H54 (cell line): ENCODE results near the gene PRR5L.
A peak's percentile ranks its signal among the peaks of the same experiment; 100 is the strongest.

ENCODE experiments used
- DNase-seq: peaks from one replicate; pipeline ENCODE4 v3.0.0; 2011; ENCODE audit warnings: low spot score, mixed read lengths; ENCODE audit not compliant: insufficient read length
- FAIRE-seq: peaks from 3 replicates; lab custom pipeline; 2011; peaks lifted over from hg19 to GRCh38; lab: Jason Lieb, UNC
- POLR2A ChIP-seq: IDR thresholded peaks from 2 replicates; pipeline ENCODE4 v1.6.1; 2011; ENCODE audit warnings: low read depth, mild to moderate bottlenecking, low read length

Gene PRR5L

GRCh38 chr11:36377759-36378564 lies 81.9 kb downstream of the PRR5L start:
- no peak for TF ChIP-seq POLR2A
- FAIRE-seq (no peak), DNase-seq (no peak)

GRCh38 chr11:36379653-36380052 lies 83.6 kb downstream of the PRR5L start:
- no peak for DNase-seq
- no peak for FAIRE-seq
- TF ChIP-seq POLR2A: no peak

- FAIRE-seq: no peak
- no peak for DNase-seq
- no peak for TF ChIP-seq POLR2A
Measured at GRCh38 chr11:36380296-36381014, 84.4 kb downstream of the PRR5L start.

GRCh38 chr11:36381015-36381360 lies 84.9 kb downstream of the PRR5L start:
- FAIRE-seq: no peak
- DNase-seq: no peak
- no peak for TF ChIP-seq POLR2A

GRCh38 chr11:36383195-36383594 lies 87.1 kb downstream of the PRR5L start:
- no peak for DNase-seq
- TF ChIP-seq POLR2A: no peak
- no peak for FAIRE-seq

- TF ChIP-seq POLR2A: no peak
- DNase-seq (no peak), FAIRE-seq (no peak)
Measured at GRCh38 chr11:36385121-36385970, 89.3 kb downstream of the PRR5L start.

GRCh38 chr11:36386411-36386810 lies 90.3 kb downstream of the PRR5L start:
- FAIRE-seq (no peak), DNase-seq (no peak)
- TF ChIP-seq POLR2A: no peak

GRCh38 chr11:36388071-36388470 lies 92.0 kb downstream of the PRR5L start:
- DNase-seq (no peak), FAIRE-seq (no peak)
- no peak for TF ChIP-seq POLR2A

- FAIRE-seq (no peak), DNase-seq (no peak)
- TF ChIP-seq POLR2A: no peak
Measured at GRCh38 chr11:36388951-36389350, 92.9 kb downstream of the PRR5L start.

GRCh38 chr11:36389811-36390210 lies 93.7 kb downstream of the PRR5L start:
- FAIRE-seq: no peak
- DNase-seq: peak; percentile 20
- no peak for TF ChIP-seq POLR2A

- FAIRE-seq (no peak), DNase-seq (no peak)
- no peak for TF ChIP-seq POLR2A
Measured at GRCh38 chr11:36390963-36391471, 94.9 kb downstream of the PRR5L start.

- TF ChIP-seq POLR2A: no peak
- FAIRE-seq (no peak), DNase-seq (no peak)
Measured at GRCh38 chr11:36392196-36392595, 96.1 kb downstream of the PRR5L start.

GRCh38 chr11:36394056-36394455 lies 98.0 kb downstream of the PRR5L start:
- FAIRE-seq (no peak), DNase-seq (no peak)
- no peak for TF ChIP-seq POLR2A

- TF ChIP-seq POLR2A: no peak
- no peak for DNase-seq
- FAIRE-seq: no peak
Measured at GRCh38 chr11:36394926-36395325, 98.8 kb downstream of the PRR5L start.
